ENCODE data around the gene FICD.
"Not testable (repeated sequence)": the region's sequence is repeated elsewhere in the genome, so short reads cannot be mapped to it uniquely, and the experiment has no call there.

Gene FICD

GRCh38 chr12:108478611-108479206 is 36.4 kb upstream of the FICD start:
- TF ChIP-seq FOXP2 (optimal IDR thresholded peaks at IDR 0.05; ENCODE audit: control extremely low read depth, extremely low read length, insufficient read depth) (no peak), POLR2AphosphoS5 (IDR thresholded peaks at IDR 0.05; ENCODE audit: borderline replicate concordance, low read depth, low read length) (no peak), EZH2 (IDR thresholded peaks at IDR 0.05) (no peak)
- Histone ChIP-seq H3K27ac (no peak overlapping the region), H3K9me3 (ENCODE audit: low read depth, low read length) (no peaks in the 10 kb centered on the region), H3K9ac (ENCODE audit: insufficient read length) (no peak overlapping the region), H3K4me3 (no peak overlapping the region), H3K36me3 (ENCODE audit: insufficient read depth, low read length) (no peaks in the 10 kb centered on the region)
- DNase-seq (ENCODE audit: low read depth, low spot score): no peak

GRCh38 chr12:108479364-108480070 is 35.6 kb upstream of the FICD start:
- no peak for TF ChIP-seq FOXP2 (optimal IDR thresholded peaks at IDR 0.05; ENCODE audit: control extremely low read depth, extremely low read length, insufficient read depth)
- no peak for TF ChIP-seq POLR2AphosphoS5 (IDR thresholded peaks at IDR 0.05; ENCODE audit: borderline replicate concordance, low read depth, low read length)
- no peak for TF ChIP-seq EZH2 (IDR thresholded peaks at IDR 0.05)
- Histone ChIP-seq H3K36me3 (ENCODE audit: insufficient read depth, low read length) (no peaks in the 10 kb centered on the region), H3K27ac (no peak overlapping the region), H3K4me3 (no peak overlapping the region), H3K9me3 (ENCODE audit: low read depth, low read length) (no peaks in the 10 kb centered on the region), H3K9ac (ENCODE audit: insufficient read length) (no peak overlapping the region)
- no peak for DNase-seq (ENCODE audit: low read depth, low spot score)

GRCh38 chr12:108482717-108483212 is 32.3 kb upstream of the FICD start:
- Histone ChIP-seq H3K36me3 (ENCODE audit: insufficient read depth, low read length) (no peaks in the 10 kb centered on the region), H3K4me3 (no peak overlapping the region), H3K9ac (ENCODE audit: insufficient read length) (no peak overlapping the region), H3K9me3 (ENCODE audit: low read depth, low read length) (no peaks in the 10 kb centered on the region), H3K27ac (no peak overlapping the region)
- no peak for DNase-seq (ENCODE audit: low read depth, low spot score)
- no peak for TF ChIP-seq POLR2AphosphoS5 (IDR thresholded peaks at IDR 0.05; ENCODE audit: borderline replicate concordance, low read depth, low read length)
- TF ChIP-seq FOXP2 (optimal IDR thresholded peaks at IDR 0.05; ENCODE audit: control extremely low read depth, extremely low read length, insufficient read depth): no peak
- TF ChIP-seq EZH2 (IDR thresholded peaks at IDR 0.05): no peak

- TF ChIP-seq EZH2 (IDR thresholded peaks at IDR 0.05) (no peak), FOXP2 (optimal IDR thresholded peaks at IDR 0.05; ENCODE audit: control extremely low read depth, extremely low read length, insufficient read depth) (no peak), POLR2AphosphoS5 (IDR thresholded peaks at IDR 0.05; ENCODE audit: borderline replicate concordance, low read depth, low read length) (no peak)
- DNase-seq (ENCODE audit: low read depth, low spot score): no peak
- no peak overlapping the region for H3K27ac ChIP-seq
- no peaks in the 10 kb centered on the region for H3K36me3 ChIP-seq (ENCODE audit: insufficient read depth, low read length)
- H3K9me3 ChIP-seq (ENCODE audit: low read depth, low read length): no peaks in the 10 kb centered on the region
- no peak overlapping the region for H3K9ac ChIP-seq (ENCODE audit: insufficient read length)
- H3K4me3 ChIP-seq: no peak overlapping the region
Measured at GRCh38 chr12:108483213-108484059, 31.6 kb upstream of the FICD start.

GRCh38 chr12:108484431-108484830 is 30.6 kb upstream of the FICD start:
- no peak for DNase-seq (ENCODE audit: low read depth, low spot score)
- TF ChIP-seq POLR2AphosphoS5 (IDR thresholded peaks at IDR 0.05; ENCODE audit: borderline replicate concordance, low read depth, low read length): no peak
- Histone ChIP-seq H3K27ac (no peak overlapping the region), H3K4me3 (no peak overlapping the region), H3K36me3 (ENCODE audit: insufficient read depth, low read length) (no peaks in the 10 kb centered on the region), H3K9ac (ENCODE audit: insufficient read length) (no peak overlapping the region), H3K9me3 (ENCODE audit: low read depth, low read length) (no peaks in the 10 kb centered on the region)

GRCh38 chr12:108484845-108485244 is 30.2 kb upstream of the FICD start:
- no peak for TF ChIP-seq FOXP2 (optimal IDR thresholded peaks at IDR 0.05; ENCODE audit: control extremely low read depth, extremely low read length, insufficient read depth)
- TF ChIP-seq POLR2AphosphoS5 (IDR thresholded peaks at IDR 0.05; ENCODE audit: borderline replicate concordance, low read depth, low read length): no peak
- TF ChIP-seq EZH2 (IDR thresholded peaks at IDR 0.05): no peak
- no peak overlapping the region for H3K4me3 ChIP-seq
- no peaks in the 10 kb centered on the region for H3K9me3 ChIP-seq (ENCODE audit: low read depth, low read length)
- H3K9ac ChIP-seq (ENCODE audit: insufficient read length): no peak overlapping the region
- H3K36me3 ChIP-seq (ENCODE audit: insufficient read depth, low read length): no peaks in the 10 kb centered on the region
- no peak for DNase-seq (ENCODE audit: low read depth, low spot score)
- no peak overlapping the region for H3K27ac ChIP-seq

GRCh38 chr12:108485371-108485770 is 29.7 kb upstream of the FICD start:
- DNase-seq (ENCODE audit: low read depth, low spot score); H3K27ac ChIP-seq; H3K36me3 ChIP-seq (ENCODE audit: insufficient read depth, low read length); H3K9me3 ChIP-seq (ENCODE audit: low read depth, low read length); H3K4me3 ChIP-seq; H3K9ac ChIP-seq (ENCODE audit: insufficient read length): not testable (repeated sequence)

- DNase-seq (ENCODE audit: low read depth, low spot score); H3K9ac ChIP-seq (ENCODE audit: insufficient read length); H3K4me3 ChIP-seq; H3K36me3 ChIP-seq (ENCODE audit: insufficient read depth, low read length); H3K9me3 ChIP-seq (ENCODE audit: low read depth, low read length); H3K27ac ChIP-seq: not testable (repeated sequence)
Measured at GRCh38 chr12:108487029-108487428, 28.0 kb upstream of the FICD start.

All from SK-N-MC (cell line).